ENCODE measurements around the gene SMG9.

- TF ChIP-seq MAX (IDR thresholded peaks at IDR 0.05) (no peak), CTCF (IDR thresholded peaks at IDR 0.05; ENCODE audit: low read depth, low read length, missing input control) (no peak), FOXA1 (IDR thresholded peaks at IDR 0.05) (no peak), RAD21 (IDR thresholded peaks at IDR 0.05) (no peak), SP1 (IDR thresholded peaks at IDR 0.05) (no peak), YY1 (IDR thresholded peaks at IDR 0.05) (no peak), ATF3 (IDR thresholded peaks at IDR 0.05) (no peak), JUND (IDR thresholded peaks at IDR 0.05) (no peak), GABPA (IDR thresholded peaks at IDR 0.05 in 1 of 2, conservative IDR thresholded peaks at IDR 0.05 in 1 of 2) (no peak), TAF1 (conservative IDR thresholded peaks at IDR 0.05) (no peak), EGR1 (IDR thresholded peaks at IDR 0.05; ENCODE audit: low read depth in 2 of 2) (no peak), NR2F2 (IDR thresholded peaks at IDR 0.05) (no peak)
- TF ChIP-seq, protein P1, sequence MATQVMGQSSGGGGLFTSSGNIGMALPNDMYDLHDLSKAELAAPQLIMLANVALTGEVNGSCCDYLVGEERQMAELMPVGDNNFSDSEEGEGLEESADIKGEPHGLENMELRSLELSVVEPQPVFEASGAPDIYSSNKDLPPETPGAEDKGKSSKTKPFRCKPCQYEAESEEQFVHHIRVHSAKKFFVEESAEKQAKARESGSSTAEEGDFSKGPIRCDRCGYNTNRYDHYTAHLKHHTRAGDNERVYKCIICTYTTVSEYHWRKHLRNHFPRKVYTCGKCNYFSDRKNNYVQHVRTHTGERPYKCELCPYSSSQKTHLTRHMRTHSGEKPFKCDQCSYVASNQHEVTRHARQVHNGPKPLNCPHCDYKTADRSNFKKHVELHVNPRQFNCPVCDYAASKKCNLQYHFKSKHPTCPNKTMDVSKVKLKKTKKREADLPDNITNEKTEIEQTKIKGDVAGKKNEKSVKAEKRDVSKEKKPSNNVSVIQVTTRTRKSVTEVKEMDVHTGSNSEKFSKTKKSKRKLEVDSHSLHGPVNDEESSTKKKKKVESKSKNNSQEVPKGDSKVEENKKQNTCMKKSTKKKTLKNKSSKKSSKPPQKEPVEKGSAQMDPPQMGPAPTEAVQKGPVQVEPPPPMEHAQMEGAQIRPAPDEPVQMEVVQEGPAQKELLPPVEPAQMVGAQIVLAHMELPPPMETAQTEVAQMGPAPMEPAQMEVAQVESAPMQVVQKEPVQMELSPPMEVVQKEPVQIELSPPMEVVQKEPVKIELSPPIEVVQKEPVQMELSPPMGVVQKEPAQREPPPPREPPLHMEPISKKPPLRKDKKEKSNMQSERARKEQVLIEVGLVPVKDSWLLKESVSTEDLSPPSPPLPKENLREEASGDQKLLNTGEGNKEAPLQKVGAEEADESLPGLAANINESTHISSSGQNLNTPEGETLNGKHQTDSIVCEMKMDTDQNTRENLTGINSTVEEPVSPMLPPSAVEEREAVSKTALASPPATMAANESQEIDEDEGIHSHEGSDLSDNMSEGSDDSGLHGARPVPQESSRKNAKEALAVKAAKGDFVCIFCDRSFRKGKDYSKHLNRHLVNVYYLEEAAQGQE (IDR thresholded peaks at IDR 0.05) = no peak
- TF ChIP-seq, protein P2, sequence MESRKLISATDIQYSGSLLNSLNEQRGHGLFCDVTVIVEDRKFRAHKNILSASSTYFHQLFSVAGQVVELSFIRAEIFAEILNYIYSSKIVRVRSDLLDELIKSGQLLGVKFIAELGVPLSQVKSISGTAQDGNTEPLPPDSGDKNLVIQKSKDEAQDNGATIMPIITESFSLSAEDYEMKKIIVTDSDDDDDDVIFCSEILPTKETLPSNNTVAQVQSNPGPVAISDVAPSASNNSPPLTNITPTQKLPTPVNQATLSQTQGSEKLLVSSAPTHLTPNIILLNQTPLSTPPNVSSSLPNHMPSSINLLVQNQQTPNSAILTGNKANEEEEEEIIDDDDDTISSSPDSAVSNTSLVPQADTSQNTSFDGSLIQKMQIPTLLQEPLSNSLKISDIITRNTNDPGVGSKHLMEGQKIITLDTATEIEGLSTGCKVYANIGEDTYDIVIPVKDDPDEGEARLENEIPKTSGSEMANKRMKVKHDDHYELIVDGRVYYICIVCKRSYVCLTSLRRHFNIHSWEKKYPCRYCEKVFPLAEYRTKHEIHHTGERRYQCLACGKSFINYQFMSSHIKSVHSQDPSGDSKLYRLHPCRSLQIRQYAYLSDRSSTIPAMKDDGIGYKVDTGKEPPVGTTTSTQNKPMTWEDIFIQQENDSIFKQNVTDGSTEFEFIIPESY (IDR thresholded peaks at IDR 0.05) = no peak
Observed at GRCh38 chr19:43754253-43754502, 584 bp downstream of the SMG9 start.
